HG03039 (cell line): ENCODE results near the gene TMEM247.
"Not testable (repeated sequence)": the region's sequence is repeated elsewhere in the genome, so short reads cannot be mapped to it uniquely, and the experiment has no call there.

Source experiments
- ATAC-seq: cut with Tn5 transposase; IDR thresholded peaks from one replicate; pipeline ENCODE4 v1.9.1; 2021; ENCODE audit warnings: mild to moderate bottlenecking, moderate library complexity; ENCODE audit not compliant: unreplicated experiment

Gene TMEM247

GRCh38 chr2:46509804-46510203 lies 30.4 kb downstream of the TMEM247 start:
- ATAC-seq: no peak

DNA sequence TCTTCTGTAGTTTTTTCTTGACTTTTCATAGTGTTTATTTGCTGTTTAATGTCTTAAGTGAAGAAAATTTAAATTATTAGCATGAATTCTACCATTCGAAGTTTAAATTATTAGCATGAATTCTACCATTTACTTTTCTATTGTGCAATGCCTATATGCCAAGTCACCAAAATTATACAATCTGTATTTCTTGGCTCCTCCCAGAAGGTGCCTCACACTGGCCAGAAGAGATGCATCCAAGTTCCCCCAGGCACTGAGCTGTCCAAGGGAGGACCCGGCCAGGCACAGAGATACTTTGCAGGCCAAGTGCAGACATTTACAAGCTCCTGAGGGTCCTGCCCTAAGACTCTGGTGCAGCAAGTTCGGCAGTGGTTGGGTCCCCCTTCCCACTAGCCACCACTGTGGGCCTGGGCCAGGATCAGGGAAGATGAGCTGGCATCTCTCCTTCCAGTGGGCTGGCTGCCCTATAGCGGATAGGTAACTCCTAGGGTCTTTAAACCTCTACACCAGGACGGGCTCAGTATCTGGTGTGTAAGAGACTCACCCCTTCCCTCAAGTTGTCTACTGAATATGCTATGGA lies 31.3 kb downstream of the TMEM247 start:
- ATAC-seq: no peak

GRCh38 chr2:46512185-46512584 lies 32.8 kb downstream of the TMEM247 start:
- no peak for ATAC-seq

DNA sequence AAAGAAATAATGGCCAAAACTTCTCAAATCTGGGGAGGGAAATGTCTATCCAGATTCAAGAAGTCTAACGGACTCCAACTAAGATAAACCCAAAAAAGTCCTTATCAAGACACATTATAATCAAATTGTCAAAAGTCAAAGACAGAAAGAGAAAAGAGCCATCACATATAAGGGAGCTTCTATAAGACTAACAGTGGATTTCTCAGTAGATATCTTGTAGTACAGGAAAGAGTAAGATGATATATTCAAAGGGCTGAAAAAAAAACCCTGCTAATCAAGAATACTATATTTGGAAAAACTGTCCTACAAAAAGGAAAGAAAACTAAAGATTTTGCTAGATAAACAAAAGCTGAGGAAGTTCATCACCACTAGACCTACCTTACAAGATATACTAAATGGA lies 35.4 kb downstream of the TMEM247 start:
- no peak for ATAC-seq

GRCh38 chr2:46517485-46517884 lies 38.1 kb downstream of the TMEM247 start:
- no peak for ATAC-seq

GRCh38 chr2:46518861-46519260 lies 39.5 kb downstream of the TMEM247 start:
- ATAC-seq: no peak

DNA sequence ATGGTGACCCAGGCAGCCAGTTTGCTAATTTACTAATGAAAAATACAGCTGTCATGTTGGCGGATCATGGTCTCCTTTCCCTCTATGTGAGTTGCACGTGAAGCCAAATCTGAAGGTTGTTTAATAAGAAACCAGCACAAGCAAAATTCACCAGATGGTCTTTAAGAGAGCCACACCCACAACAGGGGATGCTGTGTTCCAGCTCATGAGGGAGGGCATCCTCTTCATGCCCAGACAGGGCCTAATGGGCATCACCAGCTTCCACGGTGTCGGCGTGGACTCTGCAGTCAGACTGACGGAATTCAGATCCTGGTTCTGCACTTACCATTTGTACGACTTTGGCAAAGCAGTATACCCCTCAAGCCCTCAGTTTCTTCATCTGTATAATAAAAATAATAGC lies 39.9 kb downstream of the TMEM247 start:
- no peak for ATAC-seq

- no peak for ATAC-seq
Observed at GRCh38 chr2:46520130-46520711, 40.9 kb downstream of the TMEM247 start.

GRCh38 chr2:46521215-46521683 lies 41.9 kb downstream of the TMEM247 start:
- ATAC-seq: no peak

DNA sequence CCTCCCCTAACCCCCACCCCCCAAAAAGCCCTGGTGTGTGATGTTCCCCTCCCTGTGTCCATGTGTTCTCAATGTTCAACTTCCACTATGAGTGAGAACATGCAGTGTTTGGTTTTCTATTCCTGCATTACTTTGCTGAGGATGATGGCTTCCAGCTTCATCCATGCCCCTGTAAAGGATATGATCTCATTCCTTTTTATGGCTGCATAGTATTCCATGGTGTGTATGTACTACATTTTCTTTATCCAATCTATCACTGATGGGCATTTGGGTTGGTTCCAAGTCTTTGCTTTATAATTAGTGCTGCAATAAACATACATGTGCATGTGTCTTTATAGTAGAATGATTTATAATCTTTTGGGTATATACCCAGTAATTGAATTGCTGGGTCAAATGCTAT lies 43.0 kb downstream of the TMEM247 start:
- ATAC-seq: not testable (repeated sequence)

- no peak for ATAC-seq
Observed at GRCh38 chr2:46525522-46526155, 46.3 kb downstream of the TMEM247 start.

GRCh38 chr2:46528880-46529279 lies 49.5 kb downstream of the TMEM247 start:
- no peak for ATAC-seq

DNA sequence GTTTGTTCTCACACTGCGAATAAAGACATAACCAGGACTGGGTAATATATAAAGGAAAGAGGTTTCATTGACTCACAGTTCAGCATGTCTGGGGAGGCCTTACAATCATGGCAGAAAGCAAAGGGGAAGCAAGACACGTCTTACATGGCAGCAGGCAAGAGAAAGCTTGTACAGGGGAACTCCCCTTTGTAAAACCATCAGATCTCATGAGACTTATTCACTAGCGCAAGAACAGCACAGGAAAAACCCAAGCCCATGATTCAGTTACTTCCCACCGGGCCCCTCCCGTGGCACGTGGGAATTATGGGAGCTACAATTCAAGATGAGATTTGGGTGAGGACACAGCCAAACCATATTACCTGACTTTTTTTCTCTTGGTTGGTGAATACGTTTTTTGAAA lies 51.3 kb downstream of the TMEM247 start:
- no peak for ATAC-seq

DNA sequence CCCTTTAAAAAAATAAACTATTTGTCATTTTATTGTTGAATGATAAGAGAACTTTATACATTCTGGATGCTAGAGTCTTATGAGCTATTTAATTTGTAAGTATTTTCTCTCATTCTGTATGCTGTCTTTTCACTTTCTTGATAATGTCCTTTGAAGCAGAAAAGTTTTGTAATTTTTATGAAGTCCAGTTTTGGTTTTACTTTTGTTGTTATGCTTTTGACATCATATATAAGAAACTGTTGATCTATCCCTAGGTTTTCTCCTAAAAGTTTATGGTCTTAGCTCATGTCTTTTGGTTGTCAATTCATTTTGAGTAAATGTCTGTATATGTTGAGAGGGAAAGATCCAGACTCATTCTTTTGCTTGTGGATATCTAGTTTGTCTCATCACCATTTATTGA lies 52.5 kb downstream of the TMEM247 start:
- ATAC-seq: no peak
